Central memory CD8-positive, alpha-beta T cell (primary cell): ENCODE results near the gene TBX15.
"Not testable (repeated sequence)": the region's sequence is repeated elsewhere in the genome, so short reads cannot be mapped to it uniquely, and the experiment has no call there.

Experiments
- ATAC-seq: fragments of 150-1000 bp; cut with Tn5 transposase; replicated peaks from 2 replicates; pipeline ENCODE4 v1.10.0; 2022; ENCODE audit warnings: mild to moderate bottlenecking, moderate FRiP score, moderate number of reproducible peaks; ENCODE audit not compliant: poor library complexity, severe bottlenecking; ENCODE audit errors: extremely low read depth
- DNase-seq, 2 donors: peaks; one replicate each; pipeline ENCODE4 v3.0.0; 2021; ENCODE audit warnings: low spot score in 2 of 2
- H3K27ac Mint-ChIP-seq: one replicate; pipeline ENCODE4 v1.8.0; 2022; ENCODE audit warnings: low read depth, mild to moderate bottlenecking, moderate library complexity, mixed read lengths
- H3K27me3 Mint-ChIP-seq: one replicate; pipeline ENCODE4 v1.8.0; 2022; ENCODE audit warnings: mixed read lengths
- H3K36me3 Mint-ChIP-seq: one replicate; pipeline ENCODE4 v1.8.0; 2022; ENCODE audit warnings: mild to moderate bottlenecking, moderate library complexity, mixed read lengths; ENCODE audit not compliant: insufficient read depth
- H3K4me1 Mint-ChIP-seq: one replicate; pipeline ENCODE4 v1.8.0; 2022; ENCODE audit warnings: mixed read lengths
- H3K4me3 Mint-ChIP-seq: one replicate; pipeline ENCODE4 v1.8.0; 2022; ENCODE audit warnings: mild to moderate bottlenecking, moderate library complexity, mixed read lengths
- H3K9me3 Mint-ChIP-seq: one replicate; pipeline ENCODE4 v1.8.0; 2022; ENCODE audit warnings: mixed read lengths

Gene TBX15

GRCh38 chr1:118958140-118958539 lies 30.0 kb downstream of the TBX15 start:
- no peak for DNase-seq
- ATAC-seq, result no peak
- Mint-ChIP-seq H3K27ac (no peak overlapping the region), H3K4me3 (no peak overlapping the region), H3K4me1 (no peaks in the 10 kb centered on the region), H3K9me3 (no peaks in the 10 kb centered on the region), H3K36me3 (no peaks in the 10 kb centered on the region), H3K27me3 (peaks cover 19% of the 10 kb centered on the region)

- ATAC-seq, H3K36me3 Mint-ChIP-seq, DNase-seq, H3K4me1 Mint-ChIP-seq, H3K4me3 Mint-ChIP-seq, H3K27ac Mint-ChIP-seq, H3K9me3 Mint-ChIP-seq: not testable (repeated sequence)
- peaks cover 19% of the 10 kb centered on the region for H3K27me3 Mint-ChIP-seq
Observed at GRCh38 chr1:118957579-118957978, 30.6 kb downstream of the TBX15 start.

GRCh38 chr1:118954301-118954905 lies 33.7 kb downstream of the TBX15 start:
- Mint-ChIP-seq H3K4me1 (no peaks in the 10 kb centered on the region), H3K36me3 (no peaks in the 10 kb centered on the region), H3K27me3 (peaks cover 12% of the 10 kb centered on the region), H3K9me3 (no peaks in the 10 kb centered on the region), H3K4me3 (no peak overlapping the region), H3K27ac (no peak overlapping the region)
- ATAC-seq, result no peak
- no peak for DNase-seq

GRCh38 chr1:118951270-118951936 lies 36.7 kb downstream of the TBX15 start:
- no peaks in the 10 kb centered on the region for H3K27me3 Mint-ChIP-seq
- ATAC-seq, result no peak
- H3K9me3 Mint-ChIP-seq, result peaks cover 12% of the 10 kb centered on the region
- no peak overlapping the region for H3K4me3 Mint-ChIP-seq
- no peak overlapping the region for H3K27ac Mint-ChIP-seq
- H3K4me1 Mint-ChIP-seq, result no peaks in the 10 kb centered on the region
- no peak for DNase-seq
- H3K36me3 Mint-ChIP-seq, result no peaks in the 10 kb centered on the region

GRCh38 chr1:118949315-118949714 lies 38.8 kb downstream of the TBX15 start:
- ATAC-seq (no peak), DNase-seq (no peak)
- no peak overlapping the region for H3K4me3 Mint-ChIP-seq
- no peaks in the 10 kb centered on the region for H3K4me1 Mint-ChIP-seq
- H3K27ac Mint-ChIP-seq, result no peak overlapping the region
- H3K36me3 Mint-ChIP-seq, result no peaks in the 10 kb centered on the region
- H3K27me3 Mint-ChIP-seq, result no peaks in the 10 kb centered on the region
- peaks cover 12% of the 10 kb centered on the region for H3K9me3 Mint-ChIP-seq

GRCh38 chr1:118948846-118949245 lies 39.3 kb downstream of the TBX15 start:
- no peaks in the 10 kb centered on the region for H3K36me3 Mint-ChIP-seq
- H3K4me3 Mint-ChIP-seq, result no peak overlapping the region
- no peaks in the 10 kb centered on the region for H3K27me3 Mint-ChIP-seq
- peaks cover 12% of the 10 kb centered on the region for H3K9me3 Mint-ChIP-seq
- ATAC-seq (no peak), DNase-seq (no peak)
- no peak overlapping the region for H3K27ac Mint-ChIP-seq
- H3K4me1 Mint-ChIP-seq, result no peaks in the 10 kb centered on the region

- DNase-seq, result no peak
- ATAC-seq, result no peak
- Mint-ChIP-seq H3K4me3 (no peak overlapping the region), H3K4me1 (no peaks in the 10 kb centered on the region), H3K27ac (no peak overlapping the region), H3K9me3 (peaks cover 12% of the 10 kb centered on the region), H3K27me3 (no peaks in the 10 kb centered on the region), H3K36me3 (no peaks in the 10 kb centered on the region)
Observed at GRCh38 chr1:118948351-118948750, 39.8 kb downstream of the TBX15 start.

- no peak overlapping the region for H3K27ac Mint-ChIP-seq
- no peaks in the 10 kb centered on the region for H3K27me3 Mint-ChIP-seq
- no peak overlapping the region for H3K4me3 Mint-ChIP-seq
- ATAC-seq (no peak), DNase-seq (no peak)
- H3K4me1 Mint-ChIP-seq, result no peaks in the 10 kb centered on the region
- peaks cover 12% of the 10 kb centered on the region for H3K9me3 Mint-ChIP-seq
- no peaks in the 10 kb centered on the region for H3K36me3 Mint-ChIP-seq
Observed at GRCh38 chr1:118947790-118948189, 40.4 kb downstream of the TBX15 start.

- no peaks in the 10 kb centered on the region for H3K27me3 Mint-ChIP-seq
- H3K36me3 Mint-ChIP-seq, result no peaks in the 10 kb centered on the region
- DNase-seq (no peak), ATAC-seq (no peak)
- H3K4me1 Mint-ChIP-seq, result no peaks in the 10 kb centered on the region
- peaks cover 12% of the 10 kb centered on the region for H3K9me3 Mint-ChIP-seq
- no peak overlapping the region for H3K4me3 Mint-ChIP-seq
- no peak overlapping the region for H3K27ac Mint-ChIP-seq
Observed at GRCh38 chr1:118947003-118947765, 41.0 kb downstream of the TBX15 start.

GRCh38 chr1:118945489-118945888 lies 42.7 kb downstream of the TBX15 start:
- ATAC-seq (no peak), DNase-seq (no peak)
- Mint-ChIP-seq H3K36me3 (no peaks in the 10 kb centered on the region), H3K27me3 (no peaks in the 10 kb centered on the region), H3K9me3 (peaks cover 12% of the 10 kb centered on the region), H3K4me3 (no peak overlapping the region), H3K27ac (no peak overlapping the region), H3K4me1 (no peaks in the 10 kb centered on the region)

- DNase-seq, result no peak
- H3K27ac Mint-ChIP-seq, result no peak overlapping the region
- no peaks in the 10 kb centered on the region for H3K4me1 Mint-ChIP-seq
- ATAC-seq, result no peak
- no peaks in the 10 kb centered on the region for H3K27me3 Mint-ChIP-seq
- H3K36me3 Mint-ChIP-seq, result no peaks in the 10 kb centered on the region
- H3K9me3 Mint-ChIP-seq, result peaks cover 12% of the 10 kb centered on the region
- no peak overlapping the region for H3K4me3 Mint-ChIP-seq
Observed at GRCh38 chr1:118944546-118944945, 43.6 kb downstream of the TBX15 start.

GRCh38 chr1:118944133-118944532 lies 44.0 kb downstream of the TBX15 start:
- DNase-seq, result no peak
- no peaks in the 10 kb centered on the region for H3K4me1 Mint-ChIP-seq
- H3K9me3 Mint-ChIP-seq, result peaks cover 12% of the 10 kb centered on the region
- H3K27me3 Mint-ChIP-seq, result no peaks in the 10 kb centered on the region
- H3K27ac Mint-ChIP-seq, result no peak overlapping the region
- H3K4me3 Mint-ChIP-seq, result no peak overlapping the region
- H3K36me3 Mint-ChIP-seq, result peaks cover 2% of the 10 kb centered on the region
- ATAC-seq, result no peak

GRCh38 chr1:118940957-118941356 lies 47.2 kb downstream of the TBX15 start:
- H3K4me3 Mint-ChIP-seq, result no peak overlapping the region
- DNase-seq, result no peak
- no peak overlapping the region for H3K27ac Mint-ChIP-seq
- H3K36me3 Mint-ChIP-seq, result peaks cover 3% of the 10 kb centered on the region
- no peaks in the 10 kb centered on the region for H3K4me1 Mint-ChIP-seq
- H3K27me3 Mint-ChIP-seq, result no peaks in the 10 kb centered on the region
- peaks cover 5% of the 10 kb centered on the region for H3K9me3 Mint-ChIP-seq
- no peak for ATAC-seq
